HG02840 (cell line): ENCODE data around the gene IGSF21.
"Not testable (repeated sequence)": the region's sequence is repeated elsewhere in the genome, so short reads cannot be mapped to it uniquely, and the experiment has no call there.

Experiments
- ATAC-seq: cut with Tn5 transposase; IDR thresholded peaks from one replicate; pipeline ENCODE4 v1.9.1; 2021; ENCODE audit warnings: mild to moderate bottlenecking, moderate library complexity, moderate number of reproducible peaks; ENCODE audit not compliant: unreplicated experiment, low FRiP score

IGSF21 gene

DNA sequence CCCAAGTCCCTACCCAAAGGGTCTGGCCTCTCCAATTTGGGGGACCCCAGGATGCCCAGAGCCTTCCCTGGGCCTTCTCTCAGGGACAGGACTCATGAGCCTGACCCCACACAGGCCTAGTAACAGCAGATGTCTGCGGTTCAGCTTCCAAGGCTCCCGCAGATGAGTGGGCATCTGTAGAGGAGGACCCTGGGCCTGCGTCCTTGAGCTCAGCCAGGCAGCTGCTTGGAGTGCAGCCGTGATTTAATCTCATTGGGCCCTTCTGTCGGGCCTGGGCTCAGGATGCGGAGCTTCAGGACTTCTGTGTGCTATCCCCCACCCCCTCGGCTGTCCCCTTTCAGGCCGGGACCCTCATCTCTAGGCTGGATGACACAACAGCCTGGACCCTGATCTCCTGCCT lies 35.4 kb downstream of the IGSF21 start:
- ATAC-seq: no peak

DNA sequence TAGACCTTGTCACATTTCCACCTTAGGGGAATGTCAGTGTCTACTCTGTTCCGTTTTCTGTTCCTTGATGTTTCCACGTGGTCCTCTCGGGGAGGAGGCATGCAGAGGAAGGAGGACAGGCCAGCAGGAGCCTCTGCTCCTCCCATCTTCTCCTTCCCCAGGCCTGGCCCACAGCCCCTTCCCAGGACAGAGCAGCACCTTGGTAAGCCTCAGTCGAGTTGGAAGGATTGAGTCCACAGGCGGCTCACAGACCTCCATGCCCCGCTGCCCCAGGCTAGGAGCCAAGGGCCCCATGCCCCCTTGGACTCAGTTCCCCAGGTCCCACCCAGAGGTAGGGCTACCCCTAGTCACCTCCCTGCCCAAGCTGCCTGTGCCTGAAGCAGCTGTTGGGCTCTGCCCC lies 36.5 kb downstream of the IGSF21 start:
- no peak for ATAC-seq

DNA sequence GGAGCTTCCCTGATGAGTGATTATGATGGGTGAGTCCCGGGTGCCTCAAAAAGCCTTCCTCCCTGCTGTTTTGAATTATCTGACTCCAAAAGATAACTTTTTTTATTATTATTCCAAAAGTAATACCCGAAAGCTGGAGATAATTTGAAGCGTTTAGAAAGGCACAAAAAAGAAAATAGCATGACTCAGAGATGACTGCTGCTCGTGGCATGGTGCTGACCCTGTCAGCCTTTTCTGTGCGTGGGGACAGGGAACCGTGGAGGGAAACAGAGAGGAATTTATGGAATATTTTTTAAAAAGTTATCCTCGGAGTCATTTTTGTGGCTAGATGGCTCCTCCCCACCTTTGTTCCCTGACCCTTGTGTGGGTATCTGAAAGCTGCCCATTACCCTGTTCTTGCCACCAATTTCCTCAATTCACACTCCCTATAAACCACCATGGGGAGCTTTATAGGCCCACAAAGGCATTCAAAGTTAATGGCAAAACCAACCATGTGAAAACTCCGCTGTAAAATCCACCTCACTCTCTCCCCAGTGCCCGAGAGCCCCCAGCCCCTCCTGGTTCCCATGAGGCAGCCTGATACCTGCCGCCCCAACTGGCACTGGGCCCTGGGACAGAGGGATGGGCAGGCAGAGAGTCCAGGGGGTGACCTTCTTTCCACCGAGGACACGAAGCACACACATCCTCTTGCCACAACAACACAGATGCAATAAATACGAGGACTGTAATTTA lies 37.5 kb downstream of the IGSF21 start:
- ATAC-seq: no peak

DNA sequence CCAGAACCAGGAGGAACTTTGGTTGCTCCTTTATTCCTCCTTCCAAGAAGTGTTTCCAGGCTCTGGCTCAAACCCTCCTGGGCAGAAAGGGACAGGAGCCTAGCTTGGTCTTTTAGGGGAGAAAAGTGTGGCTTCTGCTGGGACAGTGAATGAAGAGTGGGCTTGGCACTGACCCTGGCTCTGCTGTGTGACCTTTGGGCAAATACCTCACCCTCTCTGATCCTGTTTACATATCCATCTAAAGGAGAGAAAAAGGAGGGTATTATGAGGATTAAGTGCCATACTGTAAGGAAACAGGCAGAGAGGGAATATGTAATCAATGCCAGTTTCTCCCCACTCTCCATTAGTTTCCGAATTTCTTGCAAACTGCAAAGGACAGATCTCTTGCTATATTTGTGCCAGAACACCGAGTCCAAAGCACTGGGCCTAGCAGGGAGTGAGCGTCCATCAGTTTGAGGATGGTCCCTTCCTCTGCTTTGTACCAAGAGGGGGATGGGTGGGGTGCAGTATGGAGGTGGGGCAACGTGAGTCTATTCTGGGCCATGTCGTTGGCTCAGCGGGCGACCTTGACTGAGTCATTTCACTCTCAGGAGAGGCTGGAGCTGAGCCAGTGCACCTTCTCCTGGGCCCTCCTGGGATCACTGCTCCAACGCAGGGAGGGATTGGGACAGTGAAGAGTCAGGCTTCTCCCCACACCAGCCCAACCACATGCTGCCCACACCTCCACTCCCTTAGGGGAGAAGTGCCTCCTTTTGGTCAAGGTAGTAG lies 38.4 kb downstream of the IGSF21 start:
- ATAC-seq: no peak

DNA sequence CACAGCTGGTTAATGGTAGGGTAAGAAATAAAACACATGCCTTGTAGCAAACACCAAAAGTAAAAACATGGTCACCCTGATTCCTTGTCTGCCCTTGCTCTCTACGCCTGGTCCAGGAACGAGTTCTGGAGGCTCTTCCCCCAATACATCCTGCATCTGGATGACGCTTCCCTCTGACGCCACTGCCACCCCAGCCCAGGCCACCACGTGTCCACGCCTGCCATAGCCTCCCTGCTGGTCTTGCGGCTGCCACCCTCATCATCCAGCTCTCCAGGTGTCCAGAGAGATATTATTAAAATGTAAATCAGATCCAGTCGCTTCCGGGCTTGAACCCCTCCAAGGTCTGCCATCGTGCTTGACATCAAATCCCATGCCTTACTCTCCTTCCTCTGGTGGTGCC lies 39.3 kb downstream of the IGSF21 start:
- no peak for ATAC-seq

DNA sequence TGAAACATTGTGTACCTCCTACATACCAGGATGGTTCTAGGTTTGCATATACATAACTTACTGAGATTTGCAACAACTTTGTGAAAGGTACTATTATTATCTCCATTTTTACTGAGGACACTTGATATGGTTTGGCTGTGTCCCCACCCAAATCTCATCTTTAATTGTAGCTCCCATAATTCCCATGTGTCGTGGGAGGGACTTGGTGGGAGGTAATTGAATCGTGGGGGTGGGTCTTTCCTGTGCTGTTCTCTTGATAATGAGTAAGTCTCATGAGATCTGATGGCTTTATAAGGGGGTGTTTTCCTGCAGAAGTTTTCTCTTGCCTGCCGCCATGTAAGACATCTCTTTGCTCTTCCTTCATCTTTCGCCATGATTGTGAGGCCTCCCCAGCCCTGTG lies 40.1 kb downstream of the IGSF21 start:
- ATAC-seq: no peak

DNA sequence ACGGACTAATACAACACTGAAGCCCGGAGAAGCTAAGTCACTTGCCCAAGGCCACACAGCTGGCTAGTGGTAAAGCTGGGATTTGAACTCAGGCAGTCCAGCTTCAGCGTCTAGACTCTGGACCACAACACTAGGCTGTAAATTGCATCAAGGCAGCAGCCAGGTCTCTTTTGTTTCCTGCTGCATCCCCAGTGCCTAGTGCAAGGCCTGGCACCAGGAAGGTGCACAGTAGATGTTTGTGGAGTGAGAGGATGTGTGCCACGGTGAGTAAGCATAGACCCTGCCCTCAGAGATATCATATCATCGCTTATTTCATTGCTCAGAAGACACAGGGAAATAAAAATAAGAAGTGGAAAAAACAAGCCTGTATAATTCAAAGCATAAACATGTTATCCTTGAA lies 40.9 kb downstream of the IGSF21 start:
- ATAC-seq: no peak

DNA sequence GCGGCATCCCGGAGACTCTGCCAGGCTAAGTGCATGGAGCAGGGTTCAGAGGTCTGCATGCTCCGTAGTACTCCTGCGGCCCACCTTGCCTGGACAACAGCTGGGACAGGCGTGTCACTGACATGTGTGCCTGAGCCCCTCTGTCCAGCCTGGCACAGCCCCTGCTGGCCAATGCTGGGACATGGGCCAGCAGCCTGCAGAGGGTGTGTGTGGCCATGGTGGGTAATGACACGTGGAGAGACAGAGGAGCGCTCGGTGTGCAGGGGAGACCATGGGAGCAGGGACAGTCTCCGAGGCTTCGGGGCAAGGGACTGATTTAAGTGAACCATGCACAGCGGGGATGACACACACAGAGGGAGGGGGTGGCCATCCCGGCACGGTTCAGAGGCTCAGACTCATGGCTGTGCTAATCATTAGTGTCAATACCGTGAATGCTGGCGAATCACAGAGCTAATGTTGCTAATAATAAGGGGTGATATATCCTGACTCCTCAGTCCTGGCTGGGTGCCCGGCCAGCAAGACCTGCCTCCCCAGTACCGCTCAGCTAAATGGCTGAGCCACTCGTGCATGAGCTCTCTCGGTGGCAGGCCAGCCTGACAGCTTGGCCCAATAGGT lies 41.5 kb downstream of the IGSF21 start:
- no peak for ATAC-seq

DNA sequence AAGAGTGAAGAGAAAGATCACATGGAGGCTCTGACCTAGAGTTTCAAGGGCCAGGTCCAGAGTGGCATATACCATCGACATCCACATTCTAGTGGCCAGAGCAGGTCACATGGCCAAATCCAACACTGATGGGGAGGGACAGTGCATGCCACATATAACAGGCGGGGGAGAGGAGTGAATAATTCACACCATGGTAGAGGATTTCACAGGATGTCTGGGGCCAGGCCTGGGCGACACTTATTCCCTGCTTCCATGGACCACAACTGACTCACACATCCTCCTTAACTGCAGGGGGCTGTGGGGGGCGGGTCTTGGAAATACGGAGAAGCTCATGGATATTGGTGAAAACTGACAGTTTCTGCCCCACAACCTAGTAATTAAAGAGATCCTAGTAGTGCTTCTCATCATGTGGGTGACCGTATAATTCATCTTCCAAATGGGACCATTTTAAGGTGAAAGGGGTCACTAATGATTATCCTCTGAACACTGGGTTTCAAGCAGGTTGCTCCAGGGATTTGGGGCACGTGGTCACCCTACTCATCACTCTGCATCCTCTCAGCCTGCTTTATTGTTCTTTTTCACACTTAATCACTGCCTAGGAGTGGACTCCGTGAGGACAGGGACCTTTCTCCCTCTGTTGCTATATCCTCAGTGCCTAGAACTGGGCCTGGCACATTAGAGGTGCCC lies 44.0 kb downstream of the IGSF21 start:
- ATAC-seq: no peak

DNA sequence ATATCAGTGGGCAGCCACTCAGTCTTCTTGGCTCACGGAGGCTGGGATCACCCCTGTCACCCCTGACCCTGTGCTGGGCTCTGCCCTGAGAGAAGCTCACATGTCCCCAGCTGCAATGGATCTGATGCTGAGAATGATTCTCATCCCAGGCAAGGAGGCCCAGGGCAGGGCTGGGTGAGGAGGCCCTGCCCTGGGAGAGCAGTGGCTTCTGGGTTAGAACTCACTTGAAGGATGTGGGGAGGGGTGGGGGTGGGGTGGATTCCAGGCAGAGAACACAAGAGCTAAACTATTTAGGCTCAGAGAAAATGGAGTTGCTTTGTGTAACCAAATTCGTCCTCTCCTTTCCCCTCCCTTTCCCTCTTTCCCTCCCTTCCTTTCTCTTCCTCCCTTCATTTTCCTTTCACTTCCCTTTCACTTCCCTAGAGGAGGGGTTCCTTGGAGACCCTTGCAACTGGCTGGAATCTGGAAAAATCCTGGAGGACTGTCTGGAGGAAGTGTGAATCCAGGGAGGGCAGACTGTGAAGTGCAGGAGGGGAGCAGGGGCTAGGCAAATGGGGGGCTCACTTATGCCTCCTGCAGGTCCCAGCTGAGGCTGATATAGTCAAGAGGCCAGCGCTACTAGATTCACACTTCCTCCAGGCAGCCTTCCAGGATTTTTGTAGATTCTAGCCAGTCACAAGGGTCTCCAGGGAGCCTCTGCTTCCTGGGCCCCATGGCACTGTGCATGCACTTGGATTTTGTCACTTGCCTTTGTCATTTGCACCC lies 47.0 kb downstream of the IGSF21 start:
- no peak for ATAC-seq

DNA sequence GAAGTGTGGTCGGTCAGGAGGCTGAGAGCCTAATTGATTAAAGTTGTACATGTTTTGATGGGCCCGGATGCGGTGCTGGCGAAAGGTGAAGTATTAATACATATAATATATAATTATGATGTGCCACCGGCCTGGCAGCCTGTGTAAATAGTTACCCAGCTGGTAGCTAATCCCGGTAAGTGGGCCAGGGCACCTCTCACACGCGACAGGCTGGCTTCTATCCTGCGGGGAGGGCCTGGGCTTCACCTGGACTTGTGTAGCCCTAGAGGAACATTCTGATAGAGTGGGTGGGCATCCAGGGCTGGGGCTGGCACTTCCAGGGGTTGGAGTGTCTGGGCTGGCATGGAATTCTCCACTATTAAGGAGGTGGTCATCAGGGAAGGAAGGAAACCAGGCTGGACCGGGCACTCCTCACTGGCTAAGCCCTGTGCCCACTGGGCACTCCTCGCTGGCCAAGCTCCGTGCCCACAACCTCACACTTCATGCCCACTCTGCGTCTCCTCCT lies 48.3 kb downstream of the IGSF21 start:
- ATAC-seq: no peak

DNA sequence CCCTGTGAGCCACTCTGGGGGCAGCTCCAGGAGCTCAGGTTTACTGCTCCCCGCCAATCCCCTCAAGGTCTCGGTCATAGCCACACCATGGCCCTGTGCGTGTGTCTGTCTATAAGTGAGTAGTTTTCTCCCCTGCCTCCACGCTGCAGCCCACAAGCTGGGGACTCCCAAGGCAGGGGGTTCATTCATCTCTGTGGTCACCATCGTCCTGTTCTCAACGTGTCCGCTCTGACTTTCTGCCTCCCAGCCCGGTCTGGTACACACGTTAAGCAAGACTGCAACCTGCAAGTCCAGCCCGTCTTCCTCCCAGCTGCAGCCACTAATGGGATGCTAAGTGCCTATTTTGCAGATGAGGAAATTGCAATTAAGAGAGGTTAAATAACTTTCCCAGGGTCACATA lies 49.8 kb downstream of the IGSF21 start:
- no peak for ATAC-seq

DNA sequence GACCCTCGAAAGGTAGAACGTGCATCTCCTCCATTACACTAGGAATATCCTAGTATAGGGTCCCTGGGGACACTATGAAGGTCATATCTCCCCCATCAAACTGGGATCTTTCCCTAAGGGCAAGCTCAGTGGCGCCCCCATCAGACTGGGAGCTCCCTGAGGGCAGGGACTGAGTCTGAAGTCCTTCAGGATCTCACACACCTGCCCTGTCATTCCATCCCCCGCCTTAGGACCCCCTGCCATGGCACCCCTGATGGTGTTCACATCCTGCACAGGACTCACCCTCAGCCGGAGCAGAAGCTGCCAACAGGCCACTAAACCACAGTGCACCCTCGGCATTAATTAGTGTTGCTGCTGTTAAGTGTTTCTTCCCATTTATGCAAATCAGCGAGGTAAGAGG lies 50.4 kb downstream of the IGSF21 start:
- no peak for ATAC-seq

DNA sequence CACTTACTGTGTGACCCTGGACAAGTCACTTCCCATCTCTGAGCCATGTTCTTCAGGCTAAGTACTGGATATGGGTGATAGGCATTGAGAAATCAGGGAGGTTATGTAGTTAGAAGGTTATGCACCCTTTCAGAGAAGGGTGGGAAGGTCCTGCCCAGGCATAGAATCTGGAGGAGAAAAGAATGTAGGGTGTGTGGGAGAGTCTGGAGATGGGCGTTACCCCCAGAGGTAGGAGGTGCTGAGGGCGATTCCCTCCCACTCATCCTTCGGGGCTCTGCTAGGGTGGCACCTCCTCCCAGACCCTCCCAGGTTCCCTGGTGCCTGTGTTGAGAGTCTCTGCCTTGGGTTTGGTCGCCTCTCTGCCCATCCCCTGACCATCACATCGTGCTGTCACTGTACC lies 51.1 kb downstream of the IGSF21 start:
- ATAC-seq: no peak

DNA sequence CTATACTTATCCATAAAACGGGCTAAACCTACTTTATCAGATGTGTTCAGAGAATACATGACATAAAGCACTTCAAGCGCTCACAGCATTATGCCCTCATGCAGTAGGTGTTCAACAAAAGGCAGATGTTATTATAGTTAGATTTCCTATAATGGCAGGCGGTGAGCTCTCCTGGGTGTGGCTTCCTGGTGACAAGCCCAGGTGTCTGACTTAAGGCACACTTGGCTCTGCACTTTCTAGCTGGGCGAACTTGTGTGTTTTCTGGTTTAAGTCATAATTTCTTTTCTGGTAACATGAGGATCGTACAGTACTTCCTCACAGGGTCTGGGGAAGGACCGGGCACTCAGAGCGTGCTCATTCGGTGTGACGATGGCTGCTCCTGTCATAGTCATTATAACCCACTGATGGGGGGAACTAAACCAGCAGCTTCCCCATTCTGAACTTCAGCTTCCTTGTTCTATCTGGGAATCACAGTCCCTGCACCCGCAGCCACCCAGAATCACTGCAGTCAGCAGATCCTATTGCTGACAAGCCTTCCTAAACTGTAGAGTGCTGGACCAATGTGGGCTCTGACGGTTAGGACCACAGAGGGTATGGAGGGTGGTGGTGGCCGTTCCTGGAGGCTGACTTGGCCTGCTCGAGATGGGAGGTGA lies 52.8 kb downstream of the IGSF21 start:
- no peak for ATAC-seq

DNA sequence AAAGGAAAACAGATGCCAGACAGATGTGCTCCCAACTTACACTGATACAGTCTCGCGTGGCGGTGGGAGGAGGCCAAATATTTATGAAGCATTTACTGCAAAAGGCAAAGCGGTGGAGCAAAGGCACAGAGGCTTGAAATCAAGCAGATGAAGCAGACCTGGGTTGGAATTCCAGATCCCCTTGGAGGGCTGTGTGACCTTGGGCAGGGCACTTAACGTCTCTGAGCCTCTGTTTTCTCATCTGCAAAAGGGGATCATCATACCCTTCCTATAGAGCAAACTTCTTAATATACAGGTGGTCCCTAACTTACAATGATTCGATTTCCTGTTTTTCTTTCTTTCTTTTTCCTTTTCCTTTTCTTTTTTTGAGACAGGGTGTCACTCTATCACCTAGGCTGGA lies 54.1 kb downstream of the IGSF21 start:
- no peak for ATAC-seq

DNA sequence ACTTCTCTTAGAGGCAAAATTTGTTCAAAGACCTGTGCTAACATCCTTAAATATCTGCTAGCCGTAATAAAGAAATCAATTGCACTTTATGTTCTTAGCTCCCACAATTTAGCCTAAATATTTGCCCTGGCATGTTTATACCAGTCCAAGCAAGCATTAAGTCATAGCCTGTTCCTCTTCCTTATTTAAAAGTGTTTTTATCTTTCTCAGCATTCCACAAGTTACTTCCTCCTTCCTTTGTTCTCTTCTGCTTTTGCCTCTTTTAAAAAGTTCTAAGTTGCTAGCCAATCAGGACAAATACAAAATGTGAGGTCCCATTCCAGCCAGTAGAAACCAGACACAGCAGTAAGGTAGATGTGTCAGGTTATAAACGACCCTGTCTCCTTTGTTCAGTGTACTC lies 58.0 kb downstream of the IGSF21 start:
- not testable (repeated sequence) for ATAC-seq

DNA sequence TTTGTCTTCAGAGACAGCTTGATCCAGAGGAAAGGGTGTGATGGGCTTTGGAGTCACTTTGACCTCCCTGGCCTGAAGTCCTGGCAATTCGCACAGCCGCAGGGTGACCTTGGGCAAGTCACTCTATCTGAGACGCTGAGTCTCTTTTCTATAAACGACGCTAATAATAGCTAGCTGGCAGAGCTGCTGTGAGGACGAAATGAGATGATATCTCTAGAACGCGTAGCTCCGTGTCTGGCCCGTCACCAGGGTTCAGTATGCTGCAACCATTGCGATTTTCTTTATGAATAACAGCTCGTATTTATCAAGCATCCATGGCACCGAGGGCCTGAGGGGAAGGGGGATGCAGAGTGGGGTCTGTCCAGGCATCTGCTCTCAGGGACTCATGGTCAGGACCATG lies 58.7 kb downstream of the IGSF21 start:
- ATAC-seq: no peak

DNA sequence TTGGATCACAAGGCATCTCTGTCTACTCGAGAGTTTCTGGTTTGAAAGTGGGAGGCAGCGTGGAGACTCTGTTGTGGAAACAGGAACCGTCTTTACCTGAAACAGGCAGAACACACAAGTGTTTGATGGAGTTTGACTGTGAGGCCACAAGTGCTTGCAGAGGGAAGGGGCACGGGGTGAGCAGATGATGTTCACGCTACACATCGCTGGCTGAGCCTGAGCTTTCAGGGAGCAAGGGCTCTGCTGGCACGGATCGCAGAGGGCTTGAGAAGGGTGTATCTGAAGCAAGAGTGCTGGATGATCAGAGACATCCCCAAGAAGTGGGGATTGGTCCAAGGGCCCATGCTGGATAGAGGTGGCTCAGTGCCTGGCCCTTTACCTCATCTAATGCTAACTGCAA lies 59.3 kb downstream of the IGSF21 start:
- ATAC-seq: no peak

DNA sequence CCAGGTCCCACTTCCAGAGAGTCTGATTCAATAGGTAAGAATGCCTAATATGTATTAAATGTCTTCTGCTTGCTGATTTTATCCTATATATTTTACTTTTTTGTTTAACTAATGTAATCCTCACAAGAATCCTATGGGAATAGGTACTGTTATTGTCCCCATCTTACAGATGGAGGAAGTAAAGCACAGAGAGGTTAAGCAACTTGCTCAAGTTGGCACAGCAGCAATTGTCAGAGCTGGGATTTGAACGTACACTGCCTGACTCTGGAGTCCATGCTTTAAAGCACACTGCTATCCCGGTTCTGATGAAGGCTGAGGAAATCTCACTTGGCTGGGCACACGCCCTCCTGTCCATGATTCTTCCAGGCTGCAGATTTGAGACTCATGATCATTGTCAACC lies 62.8 kb downstream of the IGSF21 start:
- no peak for ATAC-seq
